HL-60/S4 treated with phorbol 12-myristate 13-acetate at 8.2 ng/mL for 4 days and 3 days (cell line): ENCODE results near the gene ADGRF4.

Experiments
- in situ Hi-C: fragments of 300-500 bp; cut with MboI; formaldehyde crosslinking; loops from 2 replicates; pipeline ENCODE4 v1.15.0; 2022; ENCODE audit warnings: low sequenced_read_pairs

Gene ADGRF4, protein sequence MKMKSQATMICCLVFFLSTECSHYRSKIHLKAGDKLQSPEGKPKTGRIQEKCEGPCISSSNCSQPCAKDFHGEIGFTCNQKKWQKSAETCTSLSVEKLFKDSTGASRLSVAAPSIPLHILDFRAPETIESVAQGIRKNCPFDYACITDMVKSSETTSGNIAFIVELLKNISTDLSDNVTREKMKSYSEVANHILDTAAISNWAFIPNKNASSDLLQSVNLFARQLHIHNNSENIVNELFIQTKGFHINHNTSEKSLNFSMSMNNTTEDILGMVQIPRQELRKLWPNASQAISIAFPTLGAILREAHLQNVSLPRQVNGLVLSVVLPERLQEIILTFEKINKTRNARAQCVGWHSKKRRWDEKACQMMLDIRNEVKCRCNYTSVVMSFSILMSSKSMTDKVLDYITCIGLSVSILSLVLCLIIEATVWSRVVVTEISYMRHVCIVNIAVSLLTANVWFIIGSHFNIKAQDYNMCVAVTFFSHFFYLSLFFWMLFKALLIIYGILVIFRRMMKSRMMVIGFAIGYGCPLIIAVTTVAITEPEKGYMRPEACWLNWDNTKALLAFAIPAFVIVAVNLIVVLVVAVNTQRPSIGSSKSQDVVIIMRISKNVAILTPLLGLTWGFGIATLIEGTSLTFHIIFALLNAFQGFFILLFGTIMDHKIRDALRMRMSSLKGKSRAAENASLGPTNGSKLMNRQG

DNA sequence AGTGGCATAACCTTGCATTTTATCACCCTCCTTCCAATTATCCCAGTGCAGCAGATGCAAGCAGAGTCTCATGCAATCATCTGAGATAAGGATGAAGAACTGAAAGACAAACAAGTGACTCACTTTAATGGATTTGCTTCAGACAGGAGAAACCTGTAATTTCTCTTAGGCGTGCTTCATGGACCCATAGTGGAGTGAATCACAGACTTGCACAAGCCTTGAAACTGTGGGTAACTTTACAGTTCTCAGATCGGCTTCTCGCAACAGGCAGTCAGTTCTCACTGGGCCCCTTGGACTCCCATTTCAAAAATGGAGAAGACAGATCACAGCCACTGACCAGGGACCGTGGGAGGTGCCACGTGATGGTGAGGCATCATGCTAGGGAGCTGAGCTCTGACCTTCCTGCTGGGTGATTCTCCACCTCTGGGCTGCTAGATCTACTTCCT is at the start of gene ADGRF4:
Gene ADGRF4, plus strand, starts transcription at position 239 of the 446 bp plus-strand sequence. CDS start 8,666 bp downstream, outside the sequence.
- in situ Hi-C loops: no loop called here

DNA sequence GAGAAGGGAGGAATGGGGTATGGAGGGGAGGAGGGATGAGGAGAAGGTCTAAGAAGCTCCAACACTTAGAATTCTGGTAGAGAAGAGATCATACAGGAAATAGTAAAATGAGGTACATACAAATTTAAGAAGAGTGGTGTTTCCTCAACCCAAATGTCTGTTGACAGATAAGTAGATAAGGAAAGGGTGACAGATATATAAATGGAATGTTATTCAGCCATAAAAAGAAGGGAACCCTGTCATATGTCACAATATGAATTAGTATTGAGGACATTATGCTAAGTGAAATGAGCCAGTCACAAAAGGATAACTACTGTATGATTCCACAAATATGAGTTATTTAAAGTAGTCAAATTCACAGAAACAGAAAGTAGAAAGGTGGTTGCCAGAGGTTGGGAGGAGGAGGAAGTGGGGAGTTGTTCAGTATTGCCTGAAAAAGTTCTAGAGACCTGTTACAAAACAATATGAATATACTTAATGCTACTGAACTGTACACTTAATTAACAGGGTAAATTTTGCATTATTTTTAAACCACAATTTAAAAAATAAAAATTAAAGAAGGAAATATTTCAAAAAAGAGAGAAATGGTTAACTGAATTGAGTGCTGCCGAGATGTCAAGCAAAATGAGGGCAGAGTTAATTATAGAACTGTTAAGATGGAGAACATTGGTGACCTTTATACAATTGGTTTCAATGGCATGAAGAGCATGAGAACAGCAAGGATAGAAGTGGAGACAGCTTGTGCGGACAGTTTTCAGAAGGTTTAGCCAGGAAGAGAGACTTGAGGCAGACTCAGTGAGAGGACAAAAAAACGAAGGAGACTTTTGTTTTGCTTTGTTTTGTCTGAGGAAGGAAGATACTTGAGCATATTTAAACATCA is 47.6 kb upstream of the ADGRF4 start:
- in situ Hi-C loops: no loop called here

DNA sequence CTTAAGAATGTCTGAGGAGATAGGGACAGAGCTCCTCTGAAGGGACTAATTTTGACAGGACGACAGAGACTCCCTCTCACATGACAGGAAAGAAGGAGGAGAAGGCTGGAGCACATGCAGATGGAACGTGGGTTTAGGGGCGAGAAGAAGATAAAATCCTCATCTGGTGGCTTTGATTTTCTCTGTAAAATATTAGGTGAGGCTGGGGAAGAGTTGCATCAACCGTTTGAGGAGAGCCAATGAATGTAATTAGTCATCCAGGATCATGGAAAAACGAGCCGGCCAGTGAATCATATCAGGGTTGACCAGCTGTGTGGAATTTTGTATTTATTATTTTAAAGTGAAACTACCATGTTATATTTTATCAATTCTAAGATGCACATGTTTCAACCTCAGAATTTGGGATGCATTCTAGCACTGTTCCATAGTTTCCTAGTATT is 46.9 kb upstream of the ADGRF4 start:
- in situ Hi-C loops: no loop called here

DNA sequence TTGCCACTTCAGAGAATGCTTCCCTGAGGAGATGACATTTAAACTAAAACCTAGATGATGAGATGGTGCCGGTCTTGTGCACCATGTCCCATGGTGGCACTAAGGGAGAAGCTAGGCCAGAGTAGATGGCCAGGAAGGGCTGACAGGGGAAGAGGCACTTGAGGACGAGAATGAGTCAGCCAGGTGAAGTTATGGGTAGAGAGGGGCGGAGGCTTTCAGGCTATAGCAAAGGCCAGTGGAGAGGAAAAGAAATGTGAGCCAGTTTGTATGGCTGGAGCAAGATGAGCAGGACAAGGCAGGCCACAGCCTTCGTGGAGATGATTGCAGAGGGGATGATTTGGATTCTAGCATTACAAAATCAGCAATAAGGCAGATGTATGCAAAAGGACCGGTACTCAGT is 44.7 kb upstream of the ADGRF4 start:
- in situ Hi-C loops: no loop called here

DNA sequence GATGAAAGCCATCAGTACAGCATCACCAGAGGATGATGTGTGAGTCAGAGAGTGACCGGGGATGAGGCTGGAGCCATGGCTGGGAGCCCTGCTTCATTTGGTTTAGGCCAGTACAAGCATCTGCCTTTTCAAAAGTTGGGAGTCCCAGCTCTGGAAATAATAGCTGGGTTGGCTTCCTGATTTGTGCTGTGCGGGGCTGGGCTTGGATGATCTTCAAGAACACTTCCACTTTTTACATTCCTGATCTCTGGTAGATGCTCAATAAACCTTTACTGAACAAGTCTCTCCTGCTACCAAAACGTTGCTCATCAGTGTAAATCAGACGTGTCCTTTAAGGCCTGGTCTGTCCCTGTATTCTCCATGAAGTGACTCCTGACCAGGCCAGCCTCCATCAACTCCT is 44.1 kb upstream of the ADGRF4 start:
- in situ Hi-C loops: no loop called here

DNA sequence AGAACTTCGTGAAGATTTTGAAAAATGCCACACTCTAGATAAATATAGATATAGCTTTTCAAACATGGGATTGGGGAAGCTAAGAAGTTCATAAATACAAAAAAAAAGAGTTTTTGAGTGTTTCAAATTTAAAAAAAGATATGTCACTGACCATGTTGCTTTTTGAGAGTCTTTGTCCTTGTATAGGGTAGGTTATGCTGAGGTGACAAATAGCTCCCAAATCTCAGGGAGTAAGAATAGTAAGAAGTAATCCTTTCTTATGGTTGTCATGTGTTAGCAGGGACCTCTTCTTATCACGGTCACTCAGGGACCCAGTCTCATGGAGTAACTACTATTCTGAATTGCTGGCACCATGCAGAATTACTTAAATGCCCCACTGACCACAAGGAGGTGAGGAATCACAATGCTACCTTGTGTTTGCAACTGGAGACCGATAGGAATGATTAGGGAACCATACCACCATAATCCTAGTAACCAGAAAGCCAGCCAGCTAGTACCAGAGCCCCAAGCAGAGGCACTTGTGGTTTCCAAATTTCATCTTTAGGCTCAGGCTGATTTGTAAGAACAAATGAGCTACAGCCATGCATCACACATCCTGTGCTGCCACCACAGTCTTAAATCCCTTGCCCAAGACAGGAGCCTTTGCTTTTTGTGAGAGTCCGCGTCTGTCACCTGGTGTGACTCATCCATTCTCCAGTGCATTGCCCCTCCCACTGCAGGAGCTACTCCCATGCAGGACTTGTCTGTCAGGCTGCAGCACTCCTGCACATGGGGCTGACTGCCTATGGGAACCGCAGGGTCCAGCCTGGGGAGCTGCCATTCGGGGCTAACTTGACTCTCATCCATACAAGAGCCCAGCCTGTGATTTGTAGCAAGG is 42.4 kb upstream of the ADGRF4 start:
- in situ Hi-C loops: no loop called here

DNA sequence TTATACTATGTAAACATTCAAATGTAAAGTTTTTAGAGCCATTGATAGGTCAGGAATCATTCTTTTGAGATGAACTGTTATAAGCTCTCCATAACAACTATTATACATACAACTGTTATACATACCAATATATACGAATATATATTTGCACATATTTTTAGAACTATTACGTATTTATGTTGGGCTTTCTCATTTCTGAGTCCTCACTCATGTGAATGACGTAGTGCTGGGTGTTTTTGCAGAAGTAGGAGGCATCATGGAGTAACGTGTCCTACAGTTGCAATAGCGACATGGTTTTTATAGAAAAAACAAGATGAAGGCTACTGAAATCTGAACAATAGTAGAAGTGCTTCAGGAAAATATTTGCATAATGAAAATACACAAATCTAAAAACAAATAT is 36.4 kb upstream of the ADGRF4 start:
- in situ Hi-C loops: no loop called here

DNA sequence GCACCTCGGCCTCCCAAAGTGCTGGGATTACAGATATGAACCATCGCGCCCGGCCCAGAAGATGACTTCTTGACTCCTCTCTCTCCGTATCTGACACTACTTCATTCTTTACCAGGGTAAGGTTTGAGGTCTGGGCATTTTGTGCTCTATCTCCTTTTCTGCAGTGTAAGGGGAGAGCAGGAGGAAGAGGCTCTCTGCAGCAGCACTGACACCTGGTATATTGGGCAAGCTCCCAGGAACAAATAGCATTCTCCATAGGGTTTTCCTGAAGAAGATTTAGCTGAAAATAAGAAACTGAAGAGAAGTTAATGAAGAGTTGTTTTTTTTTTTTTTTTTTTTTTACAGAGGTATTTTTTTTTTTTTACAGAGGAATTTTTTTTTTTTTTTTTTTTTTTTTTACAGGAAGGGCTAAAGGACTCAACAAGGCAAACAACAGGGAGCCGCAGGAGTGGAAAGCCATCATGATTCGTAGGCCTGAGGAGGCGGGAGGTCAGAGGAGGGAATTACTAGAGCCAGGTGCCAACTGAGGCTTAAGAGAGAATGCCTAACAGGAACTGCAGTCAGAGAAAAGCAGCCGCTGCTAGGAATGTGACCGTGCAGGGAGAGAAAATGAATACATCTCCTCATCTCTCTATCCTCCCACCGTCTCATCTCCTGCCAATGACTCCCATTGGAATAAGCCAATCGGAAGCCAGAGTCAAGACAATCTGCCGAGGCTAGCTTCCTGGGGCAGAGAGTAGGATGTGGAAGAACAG is 34.7 kb upstream of the ADGRF4 start:
- in situ Hi-C loops: no loop called here

DNA sequence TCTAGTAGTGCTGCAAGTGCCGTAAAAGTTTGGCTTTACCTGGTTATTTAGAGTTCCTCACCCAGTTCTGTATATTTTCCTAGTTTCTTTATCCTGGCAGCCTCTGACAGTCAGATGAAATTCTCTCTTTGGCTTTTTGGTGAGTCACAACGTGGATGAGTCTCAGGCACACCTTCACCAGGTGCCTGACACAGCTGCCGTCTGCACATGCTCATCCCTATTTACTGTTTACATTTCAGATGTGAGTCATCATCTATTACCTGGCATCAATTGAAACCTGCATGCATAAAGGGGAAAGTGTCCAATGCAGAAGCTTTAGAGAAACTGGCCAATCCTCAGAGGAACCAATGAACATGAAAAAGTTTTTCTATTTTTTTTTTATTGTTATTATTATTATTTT is 33.3 kb upstream of the ADGRF4 start:
- in situ Hi-C loops: no loop called here

DNA sequence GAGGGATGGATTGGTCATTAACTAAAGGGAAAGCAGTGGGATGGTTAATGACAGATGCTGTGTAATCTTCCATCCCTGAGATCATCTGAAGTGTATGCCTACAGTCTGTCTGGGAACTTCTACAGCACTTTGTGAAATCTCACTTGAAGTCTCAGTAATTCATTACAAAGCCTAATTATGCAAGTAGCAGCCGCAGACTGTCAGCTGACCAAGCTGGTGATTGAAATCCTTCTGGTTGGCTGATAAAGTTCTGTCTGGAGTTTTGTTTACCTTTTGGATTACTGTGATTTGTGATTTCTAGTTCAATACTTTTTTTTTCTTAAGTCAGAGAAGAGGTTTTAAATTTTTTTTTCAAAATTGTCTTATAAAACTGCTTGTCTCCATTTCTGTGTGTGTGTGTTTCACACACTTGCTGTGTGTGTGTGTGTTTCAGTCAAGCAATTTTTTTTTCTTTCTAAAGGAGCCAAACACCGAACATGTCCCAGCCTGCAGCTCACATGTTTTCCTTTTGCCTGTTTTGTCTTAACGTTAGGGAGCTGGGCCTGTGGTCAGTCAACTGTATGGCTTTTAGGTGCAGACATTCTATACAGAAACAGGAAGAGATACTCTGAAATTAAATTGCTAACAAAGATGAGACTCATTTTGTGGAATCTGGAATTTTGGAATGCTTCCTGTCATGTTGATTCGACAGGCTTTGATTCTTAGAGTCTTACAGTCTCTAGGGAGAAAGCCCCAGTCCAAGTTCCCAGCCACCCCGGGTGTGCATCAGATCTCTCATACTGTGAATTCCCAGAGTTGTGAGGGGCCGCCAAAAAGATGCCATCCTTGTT is 28.5 kb upstream of the ADGRF4 start:
- in situ Hi-C loops: no loop called here

DNA sequence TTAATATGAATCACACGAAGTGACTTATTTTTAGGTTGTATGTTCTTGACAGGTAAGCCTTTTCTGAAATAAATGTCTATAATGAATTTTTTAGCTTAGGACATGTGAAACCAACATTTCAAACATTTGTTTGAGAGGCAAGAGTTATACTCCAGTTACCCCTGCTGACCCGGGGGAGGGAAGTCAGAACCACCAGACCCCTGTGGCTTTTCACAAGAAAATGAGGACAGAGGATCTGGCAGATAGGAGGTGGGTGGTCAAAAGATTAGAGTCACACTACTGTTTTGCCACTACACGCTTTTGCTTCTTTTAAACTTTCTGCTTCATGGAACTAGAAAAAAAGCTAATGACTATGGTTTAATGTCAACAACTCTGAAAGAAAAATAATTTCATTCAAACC is 27.5 kb upstream of the ADGRF4 start:
- in situ Hi-C loops: no loop called here

DNA sequence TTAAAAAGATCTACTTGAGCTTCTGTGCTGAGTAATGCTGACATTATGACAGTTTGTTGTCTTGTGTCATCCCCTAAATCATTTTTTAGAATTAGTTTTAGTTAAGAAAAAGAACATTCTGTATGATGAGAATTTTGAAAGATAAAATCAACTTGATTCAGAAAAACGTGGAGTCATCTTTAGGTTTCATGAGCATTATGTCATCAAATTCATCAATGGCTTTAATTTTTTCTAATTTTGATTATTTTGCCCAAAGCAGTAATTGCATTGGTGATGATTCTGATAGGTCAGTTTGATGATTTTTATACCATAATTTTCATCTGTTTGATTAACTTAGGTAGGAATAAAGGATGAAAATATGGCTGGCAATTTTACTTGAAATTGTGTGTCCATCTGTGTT is 26.6 kb upstream of the ADGRF4 start:
- in situ Hi-C loops: no loop called here

DNA sequence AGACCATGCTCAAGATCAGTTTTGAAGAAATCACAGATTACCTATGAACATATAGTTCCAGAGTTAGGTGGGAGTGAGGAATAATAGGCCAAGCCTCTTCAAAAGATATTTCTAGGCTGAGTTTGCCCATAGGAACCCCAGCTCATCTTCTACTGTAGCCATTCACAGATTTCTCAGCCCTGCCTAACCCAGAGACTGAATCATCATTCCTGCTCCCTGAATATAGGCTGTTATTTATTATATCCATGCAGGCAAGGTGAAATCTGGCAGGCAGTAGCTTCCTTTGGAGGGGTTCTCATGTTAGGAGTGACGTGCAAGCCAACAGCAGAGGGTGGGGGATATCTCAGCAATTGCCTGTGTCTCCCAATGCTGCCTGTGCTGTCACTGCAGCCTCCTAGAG is 25.6 kb upstream of the ADGRF4 start:
- in situ Hi-C loops: no loop called here

DNA sequence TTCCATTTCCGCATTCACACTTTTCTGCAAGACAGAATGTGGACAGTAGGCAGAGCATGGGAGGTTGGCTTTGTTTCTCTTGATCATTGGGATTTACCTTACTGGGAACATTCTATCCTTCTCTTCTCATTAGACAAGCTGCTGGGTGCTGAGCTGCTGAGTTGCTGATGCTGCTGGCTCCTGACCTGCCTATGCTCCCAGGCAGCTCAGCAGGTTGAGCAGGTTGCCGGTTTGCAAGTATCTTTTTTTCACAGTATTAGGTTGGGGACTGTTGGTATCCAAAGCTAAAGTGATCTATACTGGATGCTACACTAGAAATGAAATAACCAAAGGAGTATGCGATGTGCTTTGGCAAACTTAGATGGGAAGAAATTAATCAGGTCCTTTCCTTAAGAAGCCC is 23.7 kb upstream of the ADGRF4 start:
- in situ Hi-C loops: no loop called here

DNA sequence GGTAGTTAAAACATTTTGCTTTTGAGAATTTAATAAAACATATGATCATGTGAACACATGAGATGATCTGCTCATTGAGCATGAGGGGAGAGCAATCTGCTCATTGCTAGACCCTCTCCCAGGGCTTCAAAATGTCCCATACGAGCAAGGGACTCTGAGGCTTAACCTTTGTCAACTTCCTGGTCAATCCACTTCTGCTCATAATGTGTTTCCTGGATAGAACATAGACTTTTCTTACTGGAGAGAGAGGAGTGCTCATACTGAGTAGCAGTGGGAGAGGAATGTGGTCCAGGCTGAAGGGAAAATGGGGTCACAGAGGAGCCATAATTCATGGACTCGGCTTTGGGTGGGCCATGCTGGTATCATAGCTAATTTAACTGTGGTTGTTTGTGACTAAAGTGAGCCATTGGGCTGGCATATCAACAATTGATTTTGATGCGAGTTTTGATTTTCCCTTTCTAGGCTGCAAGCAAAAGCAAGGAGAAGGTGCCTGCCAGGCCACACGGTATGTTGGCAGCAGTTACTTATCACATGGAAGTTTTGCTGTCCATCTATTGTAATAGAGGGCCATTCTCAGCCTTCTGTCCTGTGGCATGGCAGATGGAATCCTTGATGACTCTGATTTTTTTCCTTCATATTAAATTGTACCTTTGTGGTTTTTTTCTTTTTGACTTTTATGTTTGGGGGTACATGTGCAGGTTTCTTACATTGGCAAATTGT is 20.8 kb upstream of the ADGRF4 start:
- in situ Hi-C loops: no loop called here

DNA sequence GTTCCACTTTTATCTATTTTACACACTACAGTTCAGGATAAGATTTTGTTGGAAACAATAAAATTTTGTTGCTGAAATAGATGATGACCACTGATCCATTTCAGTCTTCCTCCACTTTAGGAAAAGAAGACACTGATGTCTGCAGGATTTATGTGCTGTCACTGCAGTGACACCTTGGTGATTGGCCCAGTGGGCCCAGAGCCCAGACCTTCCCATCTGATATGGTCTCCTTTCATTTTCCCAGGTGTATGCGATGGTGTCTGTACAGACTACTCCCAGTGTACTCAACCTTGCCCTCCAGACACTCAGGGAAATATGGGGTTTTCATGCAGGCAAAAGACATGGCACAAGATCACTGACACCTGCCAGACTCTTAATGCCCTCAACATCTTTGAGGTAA is 19.6 kb upstream of the ADGRF4 start:
- in situ Hi-C loops: no loop called here

DNA sequence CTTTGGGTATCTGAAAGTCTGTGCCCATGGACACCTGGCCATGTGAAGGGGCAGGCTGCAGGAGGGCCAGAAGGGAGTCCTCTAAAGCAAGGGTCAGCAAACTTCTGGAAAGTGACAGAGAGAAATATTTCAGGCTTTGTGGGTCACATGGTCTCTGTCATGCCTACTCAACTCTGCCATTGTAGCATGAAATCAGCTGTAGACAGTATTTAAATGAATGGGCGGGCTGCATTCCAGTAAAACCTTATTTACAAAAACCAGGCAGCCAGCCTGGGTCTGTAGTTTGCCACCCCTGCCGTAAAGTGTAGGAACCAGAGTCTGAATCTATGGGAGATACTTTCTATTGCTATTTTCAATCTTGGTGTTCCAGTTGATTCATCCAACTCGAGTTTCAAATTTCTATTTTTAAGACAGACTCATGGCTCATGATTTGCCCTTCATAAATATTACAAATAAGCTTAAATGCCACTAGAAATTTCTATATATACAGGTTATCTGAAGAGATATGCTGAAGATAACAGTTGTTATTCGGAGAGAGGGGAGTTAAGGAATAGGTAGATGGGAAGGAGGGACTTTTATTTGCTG is 19.0 kb upstream of the ADGRF4 start:
- in situ Hi-C loops: no loop called here

DNA sequence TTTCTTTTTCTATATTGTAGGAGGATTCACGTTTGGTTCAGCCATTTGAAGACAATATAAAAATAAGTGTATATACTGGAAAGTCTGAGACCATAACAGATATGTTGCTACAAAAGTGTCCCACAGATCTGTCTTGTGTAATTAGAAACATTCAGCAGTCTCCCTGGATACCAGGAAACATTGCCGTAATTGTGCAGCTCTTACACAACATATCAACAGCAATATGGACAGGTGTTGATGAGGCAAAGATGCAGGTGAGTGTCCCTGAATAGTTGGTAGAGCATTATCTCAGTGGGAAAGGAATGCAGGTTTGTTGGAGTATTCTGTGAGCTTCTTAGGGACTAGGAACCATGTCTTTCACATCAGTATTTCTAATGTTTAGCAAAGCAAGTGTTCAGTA is 18.3 kb upstream of the ADGRF4 start:
- in situ Hi-C loops: no loop called here
